ENCODE measurements around the gene CHST11. TPM values are rescaled to one million over a fixed set of nuclear protein-coding genes. Genes with fewer than 3 reads are reported as not detected.

Gene CHST11
- total and polyA plus RNA-seq, 9 of the 15 experiments (the other 6 are each of a cell fraction or from before 2014, with no cell fraction given): 2.3 to 38.7 (median 15.0) TPM

- TF ChIP-seq, protein P1, sequence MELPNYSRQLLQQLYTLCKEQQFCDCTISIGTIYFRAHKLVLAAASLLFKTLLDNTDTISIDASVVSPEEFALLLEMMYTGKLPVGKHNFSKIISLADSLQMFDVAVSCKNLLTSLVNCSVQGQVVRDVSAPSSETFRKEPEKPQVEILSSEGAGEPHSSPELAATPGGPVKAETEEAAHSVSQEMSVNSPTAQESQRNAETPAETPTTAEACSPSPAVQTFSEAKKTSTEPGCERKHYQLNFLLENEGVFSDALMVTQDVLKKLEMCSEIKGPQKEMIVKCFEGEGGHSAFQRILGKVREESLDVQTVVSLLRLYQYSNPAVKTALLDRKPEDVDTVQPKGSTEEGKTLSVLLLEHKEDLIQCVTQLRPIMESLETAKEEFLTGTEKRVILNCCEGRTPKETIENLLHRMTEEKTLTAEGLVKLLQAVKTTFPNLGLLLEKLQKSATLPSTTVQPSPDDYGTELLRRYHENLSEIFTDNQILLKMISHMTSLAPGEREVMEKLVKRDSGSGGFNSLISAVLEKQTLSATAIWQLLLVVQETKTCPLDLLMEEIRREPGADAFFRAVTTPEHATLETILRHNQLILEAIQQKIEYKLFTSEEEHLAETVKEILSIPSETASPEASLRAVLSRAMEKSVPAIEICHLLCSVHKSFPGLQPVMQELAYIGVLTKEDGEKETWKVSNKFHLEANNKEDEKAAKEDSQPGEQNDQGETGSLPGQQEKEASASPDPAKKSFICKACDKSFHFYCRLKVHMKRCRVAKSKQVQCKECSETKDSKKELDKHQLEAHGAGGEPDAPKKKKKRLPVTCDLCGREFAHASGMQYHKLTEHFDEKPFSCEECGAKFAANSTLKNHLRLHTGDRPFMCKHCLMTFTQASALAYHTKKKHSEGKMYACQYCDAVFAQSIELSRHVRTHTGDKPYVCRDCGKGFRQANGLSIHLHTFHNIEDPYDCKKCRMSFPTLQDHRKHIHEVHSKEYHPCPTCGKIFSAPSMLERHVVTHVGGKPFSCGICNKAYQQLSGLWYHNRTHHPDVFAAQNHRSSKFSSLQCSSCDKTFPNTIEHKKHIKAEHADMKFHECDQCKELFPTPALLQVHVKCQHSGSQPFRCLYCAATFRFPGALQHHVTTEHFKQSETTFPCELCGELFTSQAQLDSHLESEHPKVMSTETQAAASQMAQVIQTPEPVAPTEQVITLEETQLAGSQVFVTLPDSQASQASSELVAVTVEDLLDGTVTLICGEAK (IDR thresholded peaks at IDR 0.05): 0 out of 2 replicates have a peak, but pooled peaks have one; percentile 26
- TF ChIP-seq, protein P1 (CRISPR knock-in tag; IDR thresholded peaks at IDR 0.05): no peak
- TF ChIP-seq MYNN (IDR thresholded peaks at IDR 0.05): no peak
- TF ChIP-seq MYNN (CRISPR knock-in tag; IDR thresholded peaks at IDR 0.05): no peak
- TF ChIP-seq GTF2E2 (tag; IDR thresholded peaks at IDR 0.05): 0 out of 2 replicates have a peak, but pooled peaks have one; percentile 50
- peak; percentile 60; the same call in 1 of the 2 replicates for TF ChIP-seq MIER1 (IDR thresholded peaks at IDR 0.05; ENCODE audit: low read depth)
- peak; percentile 5 for TF ChIP-seq RBBP5 (IDR thresholded peaks at IDR 0.05; ENCODE audit: borderline replicate concordance, insufficient read depth, low read length, poor library complexity, severe bottlenecking)
- TF ChIP-seq NRF1 (conservative IDR thresholded peaks at IDR 0.05 in 1 of 2, IDR thresholded peaks at IDR 0.05 in 1 of 2): peak; percentile 32 to 56; a peak in 2 of 4 replicates
- TF ChIP-seq PPARD (CRISPR knock-in tag; IDR thresholded peaks at IDR 0.05): no peak
- TF ChIP-seq ZNF311 (CRISPR knock-in tag; IDR thresholded peaks at IDR 0.05): no peak
- TF ChIP-seq AFF4 (CRISPR knock-in tag; IDR thresholded peaks at IDR 0.05): no peak
- peak; percentile 57; the same call in 1 of the 2 replicates for TF ChIP-seq CC2D1A (IDR thresholded peaks at IDR 0.05)
- no peak for TF ChIP-seq ZNF282 (CRISPR knock-in tag; IDR thresholded peaks at IDR 0.05)
- no peak for TF ChIP-seq ZNF133 (CRISPR knock-in tag; IDR thresholded peaks at IDR 0.05)
- TF ChIP-seq NEUROD1 (IDR thresholded peaks at IDR 0.05; ENCODE audit: borderline replicate concordance, low read depth, low read length, partially characterized antibody): peak; percentile 8
Measured at GRCh38 chr12:104456950-104457745, 400 bp downstream of the CHST11 start (continued).
